Measurements from ENCODE around the gene LRRC3. TPM values are rescaled to one million over a fixed set of nuclear protein-coding genes. Genes with fewer than 3 reads are reported as not detected.

Gene LRRC3
- total RNA-seq, 2 donors from 2014 or later: 6.5 to 8.3 TPM

- H3K27ac ChIP-seq: no peak overlapping the region
- no peak for TF ChIP-seq CTCF (IDR thresholded peaks at IDR 0.05)
- H3K4me1 ChIP-seq (ENCODE audit: control insufficient read depth in 1 of 2, low read depth in 2 of 2): no peaks in the 10 kb centered on the region
- no peak for DNase-seq (ENCODE audit: low spot score)
- H3K36me3 ChIP-seq: no peaks in the 10 kb centered on the region
- H3K4me3 ChIP-seq: no peak overlapping the region
- no peaks in the 10 kb centered on the region for H3K9me3 ChIP-seq
- ATAC-seq (ENCODE audit: insufficient number of reproducible peaks, low FRiP score, low read depth): no peak
- H3K27me3 ChIP-seq (replicated peaks; ENCODE audit: insufficient read depth): no peaks in the 10 kb centered on the region
These were observed 37.0 kb upstream of the LRRC3 start for GRCh38 chr21:44418108-44418875.

GRCh38 chr21:44418876-44419230 lies 36.5 kb upstream of the LRRC3 start:
- no peak for DNase-seq (ENCODE audit: low spot score)
- TF ChIP-seq CTCF (IDR thresholded peaks at IDR 0.05): no peak
- H3K4me3 ChIP-seq: no peak overlapping the region

DNA sequence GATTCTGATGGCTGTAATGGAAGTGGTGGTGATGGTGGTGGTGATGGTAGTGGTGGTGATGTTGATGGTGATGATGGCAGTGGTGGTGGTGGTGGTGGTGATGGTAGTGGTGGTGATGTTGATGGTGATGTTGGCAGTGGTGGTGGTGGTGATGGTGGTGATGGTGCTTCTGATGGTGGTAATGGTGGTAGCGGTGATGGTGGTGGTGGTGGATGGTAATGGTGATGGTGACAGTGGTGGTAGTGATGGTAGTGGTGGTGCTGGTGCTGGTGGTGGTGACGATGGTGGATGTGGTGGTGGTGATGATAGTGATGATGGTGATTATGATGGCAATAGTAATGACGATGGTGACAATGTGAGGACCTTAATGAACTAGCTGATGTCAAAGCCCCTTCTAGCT lies 35.6 kb upstream of the LRRC3 start:
- ATAC-seq (ENCODE audit: insufficient number of reproducible peaks, low FRiP score, low read depth) (no peak), DNase-seq (ENCODE audit: low spot score) (no peak)
- no peaks in the 10 kb centered on the region for H3K4me1 ChIP-seq (ENCODE audit: control insufficient read depth in 1 of 2, low read depth in 2 of 2)
- no peaks in the 10 kb centered on the region for H3K36me3 ChIP-seq
- TF ChIP-seq CTCF (IDR thresholded peaks at IDR 0.05): no peak
- H3K9me3 ChIP-seq: no peaks in the 10 kb centered on the region
- H3K4me3 ChIP-seq: no peak overlapping the region
- H3K27me3 ChIP-seq (replicated peaks; ENCODE audit: insufficient read depth): no peaks in the 10 kb centered on the region
- no peak overlapping the region for H3K27ac ChIP-seq

More at GRCh38 chr21:44418876-44419230, 36.5 kb upstream of the LRRC3 start:
- no peak for ATAC-seq (ENCODE audit: insufficient number of reproducible peaks, low FRiP score, low read depth)
- no peaks in the 10 kb centered on the region for H3K4me1 ChIP-seq (ENCODE audit: control insufficient read depth in 1 of 2, low read depth in 2 of 2)
- H3K27ac ChIP-seq: no peak overlapping the region
- no peaks in the 10 kb centered on the region for H3K9me3 ChIP-seq
- H3K36me3 ChIP-seq: no peaks in the 10 kb centered on the region
- H3K27me3 ChIP-seq (replicated peaks; ENCODE audit: insufficient read depth): no peaks in the 10 kb centered on the region

DNA sequence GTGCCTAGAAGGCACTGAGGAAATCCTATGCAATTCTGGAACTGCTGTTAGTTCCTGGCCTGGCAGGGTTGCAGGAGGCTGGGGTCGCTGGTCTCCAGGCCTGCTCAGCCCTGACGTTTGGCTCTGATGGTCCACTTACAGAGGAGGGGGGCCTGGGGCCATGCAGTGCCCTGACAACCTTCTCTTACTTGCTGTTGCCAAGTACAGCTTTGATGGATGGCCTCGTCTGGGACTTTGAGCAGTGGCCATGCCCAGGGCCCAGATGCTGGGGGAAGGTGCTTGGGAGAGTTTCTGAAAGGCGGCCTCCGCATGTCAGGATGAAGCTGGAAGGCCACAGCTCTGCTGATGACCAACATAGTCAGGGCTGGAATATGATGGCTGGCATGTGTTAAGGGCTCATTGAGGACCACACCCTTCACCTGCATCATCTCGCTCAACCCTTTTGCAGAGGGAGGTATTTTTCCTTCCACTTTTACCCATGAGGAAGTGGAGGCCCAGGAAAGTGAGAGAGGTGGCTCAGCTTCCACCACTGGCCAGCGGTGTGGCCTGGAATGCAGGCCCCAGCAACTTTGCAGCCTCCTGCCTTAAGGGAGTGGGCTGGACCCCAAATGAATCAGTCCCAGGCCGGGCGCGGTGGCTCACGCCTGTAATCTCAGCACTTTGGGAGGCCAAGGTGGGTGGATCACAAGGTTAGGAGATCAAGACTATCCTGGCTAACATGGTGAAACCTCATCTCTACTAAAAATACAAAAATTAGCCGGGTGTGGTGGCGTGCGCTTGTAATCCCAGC lies 34.7 kb upstream of the LRRC3 start:
- TF ChIP-seq CTCF (IDR thresholded peaks at IDR 0.05): no peak
- no peaks in the 10 kb centered on the region for H3K27me3 ChIP-seq (replicated peaks; ENCODE audit: insufficient read depth)
- ATAC-seq (ENCODE audit: insufficient number of reproducible peaks, low FRiP score, low read depth) (no peak), DNase-seq (ENCODE audit: low spot score) (no peak)
- no peak overlapping the region for H3K4me3 ChIP-seq
- H3K4me1 ChIP-seq (ENCODE audit: control insufficient read depth in 1 of 2, low read depth in 2 of 2): no peaks in the 10 kb centered on the region
- H3K9me3 ChIP-seq: no peaks in the 10 kb centered on the region
- no peak overlapping the region for H3K27ac ChIP-seq
- no peaks in the 10 kb centered on the region for H3K36me3 ChIP-seq
